ENCODE measurements around the gene ZYX.
"Not testable (repeated sequence)": the region's sequence is repeated elsewhere in the genome, so short reads cannot be mapped to it uniquely, and the experiment has no call there.

ZYX gene

DNA sequence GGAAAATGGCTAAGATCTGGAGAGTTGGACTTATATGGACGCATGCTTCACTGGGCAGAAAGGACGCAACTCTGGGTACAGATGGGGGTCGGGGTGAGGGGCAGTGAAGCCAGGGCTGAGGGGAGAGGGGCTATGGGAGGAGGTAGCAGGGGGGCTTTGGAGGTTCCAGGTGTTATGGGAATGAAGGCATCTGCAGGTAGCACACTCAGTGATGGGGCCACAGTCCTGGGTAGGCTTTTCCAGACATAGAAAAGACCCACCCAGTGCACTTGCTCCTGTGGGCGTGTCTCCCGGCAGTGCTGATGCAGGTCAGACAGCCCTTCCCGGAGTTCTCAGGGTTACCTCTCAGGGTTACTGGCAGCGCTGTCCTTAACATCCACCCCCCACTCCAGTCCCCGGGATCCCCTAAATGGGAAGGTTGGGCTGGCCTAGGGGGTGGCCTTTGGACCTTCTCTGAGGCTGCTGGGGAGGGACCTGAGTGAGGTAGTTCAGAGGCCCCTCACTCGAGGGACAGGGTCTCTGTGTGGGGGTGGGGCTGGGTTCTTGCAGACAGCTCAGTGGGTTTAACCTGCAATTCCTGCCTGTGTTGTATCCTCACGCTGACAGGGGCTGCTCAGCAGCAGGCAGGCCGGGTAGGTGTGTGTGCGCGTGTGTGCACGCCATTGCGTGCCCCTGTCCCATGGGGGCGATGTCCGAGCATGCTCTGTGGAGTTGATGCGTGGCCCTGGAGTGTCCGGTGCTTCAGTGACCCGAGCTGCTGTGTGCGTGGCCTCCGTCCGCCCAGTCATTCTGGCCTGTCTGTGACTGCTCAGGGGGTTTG lies 6.2 kb downstream of the ZYX start:
- DNase-seq, result no peak

- DNase-seq, result no peak
Observed at GRCh38 chr7:143388051-143388450, 6.9 kb downstream of the ZYX start.

DNA sequence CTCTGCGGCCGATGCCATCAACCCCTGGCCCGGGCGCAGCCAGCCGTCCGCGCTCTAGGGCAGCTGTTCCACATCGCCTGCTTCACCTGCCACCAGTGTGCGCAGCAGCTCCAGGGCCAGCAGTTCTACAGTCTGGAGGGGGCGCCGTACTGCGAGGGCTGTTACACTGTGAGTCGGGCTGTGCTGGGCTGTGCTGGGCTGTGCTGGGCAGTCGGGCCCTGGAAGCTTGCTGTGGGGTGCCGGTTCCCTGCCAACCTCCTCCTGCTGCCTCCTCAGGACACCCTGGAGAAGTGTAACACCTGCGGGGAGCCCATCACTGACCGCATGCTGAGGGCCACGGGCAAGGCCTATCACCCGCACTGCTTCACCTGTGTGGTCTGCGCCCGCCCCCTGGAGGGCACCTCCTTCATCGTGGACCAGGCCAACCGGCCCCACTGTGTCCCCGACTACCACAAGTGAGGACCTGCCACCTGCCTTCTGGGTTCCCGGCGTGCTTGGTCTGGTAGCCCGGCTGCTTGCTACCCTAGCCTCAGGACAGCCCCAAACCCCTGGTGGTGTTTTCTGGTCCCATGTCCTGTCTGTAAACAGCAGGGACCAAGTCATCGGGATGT lies 7.5 kb downstream of the ZYX start:
- DNase-seq, result no peak

- DNase-seq, result no peak
Observed at GRCh38 chr7:143389316-143390103, 8.4 kb downstream of the ZYX start.

DNA sequence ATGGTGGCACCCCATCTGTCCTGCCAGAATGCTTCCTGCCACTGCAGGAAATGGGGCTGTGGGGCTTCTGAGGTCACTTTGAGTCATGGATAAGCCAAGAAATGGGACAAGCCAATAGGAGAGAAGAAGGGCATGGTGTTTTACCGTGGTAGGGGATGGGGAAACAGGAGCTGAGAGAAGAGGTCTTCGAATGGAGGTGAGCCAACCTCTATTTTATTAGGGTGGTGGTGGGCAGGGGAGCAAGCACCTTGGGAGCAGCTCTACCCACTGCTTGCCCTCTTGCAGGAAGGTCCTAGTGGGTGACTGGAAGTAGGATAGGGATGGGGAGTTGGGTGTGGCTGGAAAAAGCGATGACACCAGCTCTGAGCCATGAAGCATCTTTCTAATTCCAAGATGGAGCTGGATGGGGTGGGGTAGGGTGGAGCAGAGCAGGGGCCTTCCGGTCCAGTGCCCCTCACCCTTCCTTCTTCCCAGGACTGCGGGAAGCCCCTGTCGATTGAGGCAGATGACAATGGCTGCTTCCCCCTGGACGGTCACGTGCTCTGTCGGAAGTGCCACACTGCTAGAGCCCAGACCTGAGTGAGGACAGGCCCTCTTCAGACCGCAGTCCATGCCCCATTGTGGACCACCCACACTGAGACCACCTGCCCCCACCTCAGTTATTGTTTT lies 9.1 kb downstream of the ZYX start:
- no peak for DNase-seq

GRCh38 chr7:143390773-143391317 lies 9.7 kb downstream of the ZYX start:
- DNase-seq, result no peak

GRCh38 chr7:143391462-143392404 lies 10.6 kb downstream of the ZYX start:
- DNase-seq, result no peak

DNA sequence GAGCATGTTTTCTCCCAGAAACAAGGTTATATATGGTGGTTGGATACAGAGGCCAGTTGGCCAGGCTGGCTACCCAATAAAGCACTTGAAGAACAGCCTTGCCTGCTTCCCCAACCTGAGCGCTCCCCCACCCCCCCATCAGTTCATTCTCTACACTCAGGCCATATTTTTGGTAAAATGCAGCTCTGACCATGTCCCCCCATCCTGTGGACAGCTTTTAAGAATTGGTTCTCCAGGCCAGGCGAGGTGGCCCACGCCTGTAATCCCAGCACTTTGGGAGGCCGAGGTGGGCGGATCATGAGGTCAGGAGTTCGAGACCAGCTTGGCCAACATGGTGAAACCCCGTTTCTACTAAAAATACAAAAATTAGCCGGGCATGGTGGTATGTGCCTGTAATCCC lies 11.3 kb downstream of the ZYX start:
- DNase-seq, result not testable (repeated sequence)

DNA sequence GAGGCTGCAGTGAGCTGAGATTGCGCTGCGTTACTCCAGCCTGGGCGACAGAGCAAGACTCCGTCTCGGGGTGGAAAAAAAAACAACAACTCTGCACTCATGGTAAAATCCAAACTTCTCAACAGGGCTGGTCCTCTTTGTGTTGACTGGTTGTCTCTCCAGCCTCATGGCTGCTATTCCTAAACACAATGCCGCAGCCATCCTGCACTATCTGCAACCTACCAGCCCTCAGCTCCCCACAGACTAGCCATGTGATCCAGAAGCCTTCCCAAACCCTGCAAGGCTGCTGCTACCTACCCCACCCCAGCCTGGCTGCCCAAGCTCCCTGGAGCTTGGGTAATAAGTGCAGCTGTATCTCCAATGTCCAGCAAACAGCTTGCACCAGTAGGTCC lies 11.7 kb downstream of the ZYX start:
- DNase-seq, result no peak

GRCh38 chr7:143393267-143394041 lies 12.3 kb downstream of the ZYX start:
- no peak for DNase-seq

- no peak for DNase-seq
Observed at GRCh38 chr7:143394068-143394467, 12.9 kb downstream of the ZYX start.

DNA sequence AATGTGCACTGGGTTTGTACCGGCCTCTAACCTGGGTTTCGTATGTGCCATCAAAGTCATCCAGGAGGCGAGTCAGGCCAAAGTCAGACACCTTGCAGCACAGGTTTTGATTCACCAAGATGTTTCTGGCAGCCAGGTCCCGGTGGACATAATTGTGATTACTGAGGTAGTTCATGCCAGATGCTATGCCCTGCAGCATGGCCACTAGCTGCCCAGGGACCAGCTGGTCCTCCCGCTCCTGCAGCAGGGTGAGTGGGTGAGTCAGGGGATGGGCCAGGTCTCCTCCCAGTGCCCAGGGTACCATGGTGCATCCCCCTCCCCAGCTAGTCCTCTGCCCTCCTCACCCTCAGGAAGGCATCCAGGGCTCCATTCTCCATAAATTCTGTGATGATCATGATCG lies 13.6 kb downstream of the ZYX start:
- no peak for DNase-seq

- no peak for DNase-seq
Observed at GRCh38 chr7:143395187-143396149, 14.3 kb downstream of the ZYX start.

DNA sequence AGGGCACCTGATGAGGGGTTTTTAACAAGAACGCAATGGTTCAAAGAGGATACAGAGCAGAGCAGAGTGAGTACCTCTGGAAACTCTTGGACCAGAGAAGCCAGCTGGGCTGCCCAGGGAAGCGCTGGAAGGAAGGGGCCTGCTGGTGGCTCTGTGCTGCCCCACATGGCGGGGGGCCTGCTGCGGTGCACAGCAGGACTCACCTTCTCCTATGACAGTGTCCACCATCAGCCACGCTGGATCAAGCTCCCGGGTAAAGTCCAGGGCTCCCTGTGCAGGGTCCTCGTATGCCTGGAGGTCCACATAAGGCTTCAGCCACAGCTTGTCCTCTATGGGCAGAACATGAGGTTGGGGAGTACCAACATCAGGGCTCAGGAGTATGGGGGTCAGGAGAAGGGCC lies 15.0 kb downstream of the ZYX start:
- DNase-seq, result no peak

DNA sequence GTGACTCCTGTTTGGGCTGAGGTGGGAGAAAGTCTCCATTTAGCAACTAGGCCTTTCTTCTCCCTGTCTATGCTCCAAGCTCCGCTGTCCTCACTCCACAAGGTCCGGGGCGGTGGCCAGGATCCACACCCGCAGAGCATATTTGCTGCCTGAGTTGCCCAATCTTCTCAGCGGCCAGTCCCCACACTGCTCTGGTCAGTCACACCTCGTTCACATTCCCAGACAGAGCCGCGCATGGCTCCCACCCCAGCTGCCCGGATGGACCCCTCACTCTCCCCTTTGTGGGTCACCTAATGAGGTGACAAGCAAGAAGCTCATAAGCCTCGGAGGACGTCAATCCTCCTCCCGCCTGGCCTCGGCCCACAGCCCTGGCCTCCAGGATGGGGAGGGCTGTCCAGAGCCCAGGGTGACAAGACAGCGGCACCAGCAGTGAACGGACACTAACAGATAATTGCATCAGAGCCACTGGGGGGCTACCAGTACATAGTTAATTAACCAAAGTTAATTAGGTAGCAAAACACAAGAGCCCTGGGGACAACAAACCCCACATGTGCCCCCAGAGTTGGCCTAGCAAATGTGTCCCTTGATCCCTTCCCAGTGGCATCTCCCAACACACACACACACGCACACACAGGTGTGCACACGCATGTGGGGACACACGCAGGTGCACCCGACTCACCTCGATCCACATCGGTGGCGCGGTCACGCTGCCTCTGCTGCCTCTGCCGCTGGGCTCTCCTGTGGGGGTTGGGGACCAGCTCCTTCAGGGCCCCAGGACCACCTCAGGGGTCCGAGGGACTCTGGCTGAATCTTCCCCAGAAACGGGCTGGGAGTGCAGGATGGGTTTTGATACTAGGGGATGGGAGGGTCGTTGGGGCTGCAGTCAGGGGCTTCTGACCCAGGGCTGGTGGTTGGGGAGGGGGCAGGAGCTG lies 15.7 kb downstream of the ZYX start:
- no peak for DNase-seq

DNA sequence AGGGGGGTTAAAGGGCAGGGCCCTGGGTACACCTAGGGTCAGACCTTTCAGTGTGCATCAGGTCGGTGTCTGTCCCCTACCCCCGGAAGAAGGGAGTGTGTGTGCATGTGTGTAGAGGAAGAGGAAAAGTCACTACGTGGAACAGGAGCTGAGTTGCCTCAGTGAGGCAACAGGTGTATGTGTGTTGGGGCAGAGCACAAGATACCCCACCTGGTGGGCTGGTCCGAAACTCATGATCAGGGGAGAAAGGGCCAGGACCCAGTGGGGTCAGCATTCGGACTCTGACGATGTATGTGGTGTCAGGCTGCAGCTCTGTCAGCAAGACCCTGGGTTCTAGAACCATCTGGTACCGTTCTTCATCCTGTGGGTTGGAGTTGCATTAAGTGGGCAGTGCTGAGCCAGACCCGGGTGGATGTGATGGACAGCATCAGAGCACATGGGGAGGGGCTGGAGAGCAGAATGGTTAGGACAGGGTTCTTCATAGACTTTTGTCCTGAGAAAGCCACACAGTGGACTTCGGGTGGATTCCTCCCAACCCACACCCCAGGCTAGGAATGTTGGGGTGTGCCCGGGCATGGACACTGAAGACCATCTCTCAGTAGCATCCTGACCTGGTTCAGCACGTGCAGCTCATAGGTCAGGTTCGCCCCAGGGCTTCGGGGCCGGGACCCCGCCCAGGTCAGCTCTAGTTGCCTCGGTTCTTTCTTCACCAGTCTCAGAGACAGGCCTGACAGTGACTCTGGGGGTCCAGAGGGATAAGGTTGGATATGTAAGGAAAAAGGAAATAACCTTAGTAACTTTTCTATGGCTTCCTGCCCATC lies 16.8 kb downstream of the ZYX start:
- DNase-seq, result no peak

DNA sequence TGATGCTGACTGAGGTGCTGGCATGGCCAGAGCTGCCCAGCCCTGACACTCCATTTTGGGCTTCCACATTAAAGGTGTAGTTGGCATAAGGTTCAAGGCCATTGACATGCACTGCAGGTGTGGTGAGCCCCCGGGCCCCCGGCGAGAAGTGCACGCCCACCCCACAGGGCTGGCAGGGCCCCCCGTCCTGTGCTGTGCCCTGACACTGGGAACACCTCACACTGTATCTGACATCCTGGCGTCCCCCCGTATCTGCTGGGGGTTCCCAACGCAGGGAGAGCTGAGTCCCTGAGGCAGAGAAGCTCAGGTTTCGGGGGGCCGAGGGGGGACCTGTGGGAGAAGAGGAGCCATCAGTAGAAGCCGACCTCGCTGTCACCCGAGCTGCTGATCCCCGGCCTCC lies 17.5 kb downstream of the ZYX start:
- DNase-seq, result no peak

DNA sequence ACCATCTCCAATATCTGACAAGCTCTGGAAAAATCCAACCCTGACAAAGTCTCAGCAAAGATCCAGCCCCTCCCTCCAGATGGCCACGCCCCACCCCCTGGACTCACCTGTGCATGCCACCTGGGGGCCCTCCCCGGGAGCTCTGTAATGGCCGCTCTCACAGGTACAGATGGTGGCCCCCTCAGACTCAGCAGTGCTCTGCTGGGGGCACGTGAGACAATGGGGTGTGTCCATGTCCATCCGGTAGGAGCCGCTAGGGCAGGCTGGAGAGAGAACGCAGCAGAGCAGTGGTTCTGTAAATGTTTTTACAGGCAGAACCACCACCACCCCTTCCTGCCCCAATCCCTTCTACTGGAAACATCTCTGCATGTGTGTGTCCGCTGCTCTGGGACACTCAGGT lies 18.0 kb downstream of the ZYX start:
- DNase-seq, result no peak

Measured in retina (tissue), 1 donor.